IMR-90 (cell line): ENCODE measurements around the gene ARMC10. TPM values are rescaled to one million over a fixed set of nuclear protein-coding genes. Genes with fewer than 3 reads are reported as not detected.

ENCODE experiments used
- ATAC-seq: fragments of 200-7000 bp; cut with Tn5 transposase; 2 replicates; pipeline ENCODE4 v1.9.1; 2020; ENCODE audit warnings: low read depth, mild to moderate bottlenecking, moderate library complexity
- BruUV-seq: library from RNA; stranded (reverse); fragments of 400-500 nt; replicated peaks from 2 replicates; lab custom pipeline; 2021; lab: Mats Ljungman, UMichigan
- CTCF ChIA-PET: fragments of 300-600 bp; formaldehyde crosslinking; extraction: SDS; loops from one replicate; lab custom pipeline; 2021; ENCODE audit warnings: antibody characterized with exemption; lab: Yijun Ruan, JAX
- POLR2A ChIA-PET: fragments of 300-600 bp; sonication (Branson Sonifier 250); formaldehyde crosslinking; loops from one replicate; lab custom pipeline; 2022; ENCODE audit warnings: antibody characterized with exemption; ENCODE audit not compliant: unreplicated experiment; lab: Charles Lee
- DNase-seq: peaks from one replicate; pipeline ENCODE4 v3.0.0; 2013
- H2AFZ ChIP-seq: replicated peaks from 2 replicates; pipeline ENCODE3; 2013; ENCODE audit warnings: low read length, mild to moderate bottlenecking; ENCODE audit not compliant: poor library complexity
- H2AK5ac ChIP-seq: 2 replicates; pipeline ENCODE4 v1.6.1; 2013; ENCODE audit warnings: low read depth, low read length, inconsistent platforms
- H2AK9ac ChIP-seq: replicated peaks from 2 replicates; pipeline ENCODE3; 2013; ENCODE audit warnings: mild to moderate bottlenecking, low read depth, low read length, moderate library complexity; ENCODE audit not compliant: poor library complexity
- H2BK120ac ChIP-seq: 2 replicates; pipeline ENCODE4 v1.6.1; 2013; ENCODE audit warnings: low read depth, low read length, inconsistent platforms
- H2BK15ac ChIP-seq: 3 replicates; pipeline ENCODE4 v1.6.1; 2013; ENCODE audit warnings: low read depth, low read length, inconsistent platforms
- H2BK20ac ChIP-seq: 2 replicates; pipeline ENCODE4 v1.6.1; 2013; ENCODE audit warnings: low read depth, mild to moderate bottlenecking, inconsistent platforms, low read length, moderate library complexity
- H2BK5ac ChIP-seq: 2 replicates; pipeline ENCODE4 v1.6.1; 2013; ENCODE audit warnings: mild to moderate bottlenecking, low read depth, low read length, inconsistent platforms; ENCODE audit not compliant: poor library complexity, severe bottlenecking
- H3K14ac ChIP-seq: replicated peaks from 2 replicates; pipeline ENCODE4 v1.6.1; 2013; ENCODE audit warnings: low read depth, low read length, inconsistent platforms
- H3K18ac ChIP-seq: 2 replicates; pipeline ENCODE4 v1.6.1; 2013; ENCODE audit warnings: low read depth, low read length, control low read depth
- H3K23ac ChIP-seq: 2 replicates; pipeline ENCODE4 v1.6.1; 2013; ENCODE audit warnings: low read depth, low read length, inconsistent platforms
- H3K27ac ChIP-seq: 2 replicates; pipeline ENCODE4 v1.5.1; 2013; ENCODE audit warnings: mild to moderate bottlenecking, control low read depth, low read length; ENCODE audit not compliant: insufficient read depth
- H3K27me3 ChIP-seq: 2 replicates; pipeline ENCODE4 v1.6.1; 2013; ENCODE audit warnings: low read length; ENCODE audit not compliant: control insufficient read depth, insufficient read depth
- H3K36me3 ChIP-seq: 2 replicates; pipeline ENCODE4 v1.6.1; 2013; ENCODE audit warnings: low read length, mixed read lengths; ENCODE audit not compliant: control insufficient read depth, insufficient read depth
- H3K4ac ChIP-seq: 2 replicates; pipeline ENCODE4 v1.6.1; 2013; ENCODE audit warnings: low read depth, low read length, inconsistent platforms
- H3K4me1 ChIP-seq: 2 replicates; pipeline ENCODE4 v1.6.1; 2013; ENCODE audit warnings: low read length, mixed read lengths; ENCODE audit not compliant: control insufficient read depth, insufficient read depth
- H3K4me2 ChIP-seq: 2 replicates; pipeline ENCODE4 v1.6.1; 2013; ENCODE audit warnings: low read depth, mild to moderate bottlenecking, control low read depth, low read length, moderate library complexity
- H3K4me3 ChIP-seq: 2 replicates; pipeline ENCODE4 v1.5.1; 2013; ENCODE audit warnings: low read depth, mild to moderate bottlenecking, control low read depth, low read length, moderate library complexity; ENCODE audit not compliant: insufficient read depth
- H3K56ac ChIP-seq: 2 replicates; pipeline ENCODE4 v1.6.1; 2013; ENCODE audit warnings: low read length, inconsistent platforms; ENCODE audit not compliant: insufficient read depth; ENCODE audit errors: extremely low read depth
- H3K79me1 ChIP-seq, 2 experiments: 2 replicates each; pipeline ENCODE4 v1.6.1; 2013; ENCODE audit warnings: low read length in 2 of 2, inconsistent platforms in 1 of 2, low read depth in 1 of 2
- H3K9ac ChIP-seq: 2 replicates; pipeline ENCODE4 v1.6.1; 2013; ENCODE audit warnings: low read depth, low read length, control low read depth
- H3K9me1 ChIP-seq: 2 replicates; pipeline ENCODE4 v1.6.1; 2013; ENCODE audit warnings: low read length, inconsistent platforms; ENCODE audit not compliant: insufficient read depth
- H3K9me3 ChIP-seq: 2 replicates; pipeline ENCODE4 v1.6.1; 2013; ENCODE audit warnings: low read length; ENCODE audit not compliant: control insufficient read depth, insufficient read depth
- H4K20me1 ChIP-seq: 2 replicates; pipeline ENCODE4 v1.6.1; 2013; ENCODE audit warnings: low read length, inconsistent platforms; ENCODE audit not compliant: insufficient read depth
- H4K5ac ChIP-seq: 2 replicates; pipeline ENCODE4 v1.6.1; 2013; ENCODE audit warnings: mild to moderate bottlenecking, low read depth, low read length, control low read depth
- H4K8ac ChIP-seq, 2 experiments: 2 replicates each; pipeline ENCODE4 v1.6.1; 2013; ENCODE audit warnings: low read depth in 2 of 2, low read length in 2 of 2, control low read depth in 1 of 2, inconsistent platforms in 1 of 2
- H4K91ac ChIP-seq: 2 replicates; pipeline ENCODE4 v1.6.1; 2013; ENCODE audit warnings: low read depth, low read length, inconsistent platforms; ENCODE audit not compliant: insufficient read depth
- CTCF ChIP-seq: conservative IDR thresholded peaks from 2 replicates; pipeline ENCODE4 v1.5.1; 2012; ENCODE audit warnings: mild to moderate bottlenecking, low read depth, low read length, improper control_type of control experiment
- MAFK ChIP-seq: IDR thresholded peaks from 2 replicates; pipeline ENCODE4 v1.6.1; 2012; ENCODE audit warnings: low read depth, low read length, improper control_type of control experiment
- POLR2A ChIP-seq: IDR thresholded peaks from 2 replicates; pipeline ENCODE4 v1.6.1; 2012; ENCODE audit warnings: mild to moderate bottlenecking, low read depth, low read length
- WGBS, 2 experiments: methylation state at CpG; one replicate each; pipeline versions ENCODE4 v1.1.5 to v1.1.7; 2013; ENCODE audit warnings: missing lambda C conversion rate in 2 of 2; ENCODE audit not compliant: insufficient read length in 1 of 2; ENCODE audit errors: extremely low coverage in 2 of 2; 5-methylcytosine and 5-hydroxymethylcytosine counted together
- dilution Hi-C: fragments of 300-500 bp; cut with HindIII; formaldehyde crosslinking; loops from one replicate; pipeline ENCODE4 v1.14.3; 2018; ENCODE audit warnings: low sequenced_read_pairs; ENCODE audit not compliant: unreplicated experiment
- in situ Hi-C: fragments of 300-500 bp; cut with MboI; formaldehyde crosslinking; loops from 3 replicates; pipeline ENCODE4 v1.14.3; 2019; ENCODE audit warnings: low sequenced_read_pairs, inconsistent platforms, mixed read lengths
- intact Hi-C: fragments of 100-400 bp; cut with micrococcal nuclease; formaldehyde crosslinking; loops from 2 replicates; pipeline ENCODE4 v1.10.0; 2022
- polyA plus RNA-seq, 3 experiments: library from polyadenylated mRNA; depleted of rRNA; stranded (reverse); fragments of >200 nt; gene quantifications; 2 replicates each; pipeline ENCODE4 v1.2.3, GENCODE V29; 2012; ENCODE audit warnings: low replicate concordance in 1 of 3
- total RNA-seq: library from RNA; depleted of rRNA; stranded (reverse); fragments of >200 nt; gene quantifications from 2 replicates; pipeline ENCODE4 v1.2.3, GENCODE V29; 2012

The ARMC10 gene
- total and polyA plus RNA-seq, 2 of the 4 experiments (the other 2 are of a cell fraction): 17.4 to 21.0 TPM

- no peak for TF ChIP-seq POLR2A
These were observed 56.1 kb downstream of the ARMC10 start (continued) for GRCh38 chr7:103130901-103131624.

- Histone ChIP-seq H3K4me2 (no peak overlapping the region), H3K4ac (no peak overlapping the region), H3K4me1 (peaks cover 1% of the 10 kb centered on the region; the same call in 1 of the 2 replicates), H3K18ac (no peak overlapping the region), H3K56ac (no peak overlapping the region), H2AK9ac (no peak overlapping the region), H2AK5ac (no peak overlapping the region), H3K14ac (no peak overlapping the region), H4K20me1 (0 out of 2 replicates have a peak, but pooled peaks cover 3% of the 10 kb centered on the region), H2BK15ac (no peak overlapping the region), H2BK5ac (no peak overlapping the region), H4K8ac (no peak overlapping the region), H3K9me3 (no peaks in the 10 kb centered on the region), H3K36me3 (no peaks in the 10 kb centered on the region), H3K27me3 (no peaks in the 10 kb centered on the region), H3K79me1 (peaks cover 0 to 2% of the 10 kb centered on the region in 2 experiments; a peak in 1 of 4 replicates), H3K9me1 (peaks cover 5% of the 10 kb centered on the region; the same call in 1 of the 2 replicates), H3K4me3 (no peak overlapping the region), H3K23ac (no peak overlapping the region), H3K27ac (no peak overlapping the region), H2BK20ac (no peak overlapping the region), H4K91ac (no peak overlapping the region), H3K9ac (no peak overlapping the region), H2AFZ (no peak overlapping the region), H2BK120ac (no peak overlapping the region), H4K5ac (no peak overlapping the region)
- no TSS peak for BruUV-seq
- 86% methylated on average over 5 of the region's 9 CpGs; no CpG with 5 or more reads in 1 of the 2 experiments for WGBS, 2 experiments
- POLR2A ChIA-PET: no interaction called here
- dilution Hi-C loops: no loop called here
- DNase-seq: no peak
- TF ChIP-seq MAFK (0 out of 2 replicates have a peak, but pooled peaks have one; percentile 11), CTCF (no peak)
- ATAC-seq: no peak
- in situ Hi-C loops: no loop called here
- CTCF ChIA-PET: no interaction called here
- intact Hi-C loops: no loop called here
These were observed 58.2 kb downstream of the ARMC10 start for GRCh38 chr7:103132995-103133688.
